HG03378 (cell line): ENCODE data around the gene MASP2.
A peak's percentile ranks its signal among the peaks of the same experiment; 100 is the strongest.
"Not testable (repeated sequence)": the region's sequence is repeated elsewhere in the genome, so short reads cannot be mapped to it uniquely, and the experiment has no call there.

Experiments
- ATAC-seq: cut with Tn5 transposase; IDR thresholded peaks from one replicate; pipeline ENCODE4 v1.9.1; 2021; ENCODE audit warnings: mild to moderate bottlenecking, moderate library complexity; ENCODE audit not compliant: unreplicated experiment

MASP2 gene

GRCh38 chr1:10992004-10992403, 55.0 kb downstream of the MASP2 start:
- not testable (repeated sequence) for ATAC-seq

- no peak for ATAC-seq
Observed at GRCh38 chr1:10990828-10991227, 56.2 kb downstream of the MASP2 start.

- ATAC-seq = not testable (repeated sequence)
Observed at GRCh38 chr1:10989920-10990516, 57.0 kb downstream of the MASP2 start.

- no peak for ATAC-seq
Observed at GRCh38 chr1:10989095-10989494, 57.9 kb downstream of the MASP2 start.

GRCh38 chr1:10987840-10988417, 59.1 kb downstream of the MASP2 start:
- ATAC-seq = no peak

GRCh38 chr1:10986525-10986890, 60.5 kb downstream of the MASP2 start:
- peak; percentile 11 for ATAC-seq

- no peak for ATAC-seq
Observed at GRCh38 chr1:10980841-10981727, 66.0 kb downstream of the MASP2 start.

- no peak for ATAC-seq
Observed at GRCh38 chr1:10980094-10980577, 66.9 kb downstream of the MASP2 start.

GRCh38 chr1:10979483-10979920, 67.5 kb downstream of the MASP2 start:
- ATAC-seq = no peak

GRCh38 chr1:10978719-10979118, 68.3 kb downstream of the MASP2 start:
- no peak for ATAC-seq
